Gastrocnemius medialis (tissue), 4 donors: ENCODE data around the gene PKHD1. TPM values are rescaled to one million over a fixed set of nuclear protein-coding genes. Genes with fewer than 3 reads are reported as not detected.

Experiments
- ATAC-seq, 2 donors: fragments of 150-250 bp; one replicate each; pipeline ENCODE4 v1.9.1; 2016
- DNase-seq, 2 donors: peaks; one replicate each; pipeline ENCODE4 v3.0.0-alpha.2; 2019
- H3K27ac ChIP-seq, 4 donors: fragments of 200-600 bp; sonication (generic); 1 replicate in 1 of 4; 2 replicates in 3 of 4; pipeline ENCODE4 v1.5.1; 2016 to 2018; ENCODE audit warnings: mild to moderate bottlenecking in 2 of 4, moderate library complexity in 1 of 4
- H3K27me3 ChIP-seq, 3 donors: fragments of 200-600 bp; sonication (generic) in 2 of 3; 1 replicate in 1 of 3; 2 replicates in 2 of 3; pipeline versions ENCODE4 v1.5.1 to v1.6.0; 2016 to 2019; ENCODE audit warnings: mild to moderate bottlenecking in 1 of 3, moderate library complexity in 1 of 3
- H3K36me3 ChIP-seq, 2 donors: fragments of 200-600 bp; sonication (generic) in 1 of 2; one replicate each; pipeline ENCODE4 v1.5.1; 2017 to 2018
- H3K4me1 ChIP-seq, 2 donors: fragments of 200-600 bp; sonication (generic) in 1 of 2; one replicate each; pipeline ENCODE4 v1.5.1; 2016 to 2017; ENCODE audit warnings: mild to moderate bottlenecking in 2 of 2
- H3K4me3 ChIP-seq, 4 donors: fragments of 200-600 bp; sonication (generic) in 3 of 4; 1 replicate in 1 of 4; 2 replicates in 3 of 4; pipeline ENCODE4 v1.5.1; 2016 to 2019; ENCODE audit warnings: mild to moderate bottlenecking in 2 of 4
- H3K9me3 ChIP-seq, 3 donors: fragments of 200-600 bp; sonication (generic) in 2 of 3; 1 replicate in 1 of 3; 2 replicates in 2 of 3; pipeline ENCODE4 v1.5.1; 2016 to 2019
- CTCF ChIP-seq, 5 experiments: fragments of 450-650 bp in 3 of 5; fragments of 200-600 bp in 2 of 5; sonication (generic) in 2 of 5; IDR thresholded peaks in 4 of 5; conservative IDR thresholded peaks in 1 of 5; 1 replicate in 4 of 5; 2 replicates in 1 of 5; pipeline ENCODE4 v1.5.1; 2016 to 2019; ENCODE audit warnings: antibody characterized with exemption in 5 of 5, mild to moderate bottlenecking in 3 of 5, moderate library complexity in 3 of 5
- POLR2A ChIP-seq, 2 donors: fragments of 450-650 bp; IDR thresholded peaks; one replicate each; pipeline ENCODE4 v1.6.1; 2017; ENCODE audit warnings: antibody characterized with exemption in 2 of 2, mild to moderate bottlenecking in 2 of 2, moderate library complexity in 2 of 2
- in situ Hi-C, 4 donors: fragments of 200-750 bp; cut with MboI; loops; one replicate each; pipeline versions ENCODE4 v1.15.0 to v1.8.0; 2017; ENCODE audit warnings: low sequenced_read_pairs in 4 of 4
- intact Hi-C: fragments of 100-400 bp; cut with DNase I; formaldehyde crosslinking; loops from one replicate; pipeline ENCODE4 v1.15.1; 2023; ENCODE audit warnings: low total_unique reads
- total RNA-seq, 4 donors: library from RNA; depleted of rRNA; stranded (reverse); fragments of >200 nt; gene quantifications; one replicate each; pipeline versions ENCODE4 v1.1.0 to v1.2.3, GENCODE V29; 2016

Gene PKHD1
- total RNA-seq, 4 donors from 2014 or later, result 0.02 to 0.05 (median 0.02) TPM; not detected in 1

DNA sequence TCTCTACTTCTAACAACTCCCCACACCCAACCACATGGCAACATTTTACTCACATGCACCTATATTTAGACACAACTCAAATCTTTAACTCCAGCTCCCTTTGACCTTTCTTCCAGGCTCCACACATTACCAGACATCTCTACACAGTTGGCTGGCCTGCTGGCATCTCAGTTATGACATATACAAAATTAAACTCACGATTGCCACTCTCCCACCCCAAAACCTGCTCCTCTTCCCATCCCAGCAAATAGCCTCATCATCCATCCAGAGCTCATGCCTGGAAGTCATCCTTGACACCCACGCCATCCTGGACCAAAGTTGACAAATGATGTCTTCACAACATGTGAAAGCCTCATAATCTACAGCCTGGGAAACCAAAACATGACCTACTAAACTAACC, 176.6 kb downstream of the PKHD1 start:
- Histone ChIP-seq H3K27ac (no peak overlapping the region), H3K27me3 (no peaks in the 10 kb centered on the region), H3K4me1 (no peaks in the 10 kb centered on the region), H3K36me3 (no peaks in the 10 kb centered on the region), H3K9me3 (no peaks in the 10 kb centered on the region), H3K4me3 (no peak overlapping the region)
- ATAC-seq (no peak), DNase-seq (no peak)
- in situ Hi-C loops, result no loop called here
- intact Hi-C loops, result no loop called here
- TF ChIP-seq CTCF (IDR thresholded peaks at IDR 0.05 in 4 of 5, conservative IDR thresholded peaks at IDR 0.05 in 1 of 5) (no peak), POLR2A (IDR thresholded peaks at IDR 0.05) (no peak)

DNA sequence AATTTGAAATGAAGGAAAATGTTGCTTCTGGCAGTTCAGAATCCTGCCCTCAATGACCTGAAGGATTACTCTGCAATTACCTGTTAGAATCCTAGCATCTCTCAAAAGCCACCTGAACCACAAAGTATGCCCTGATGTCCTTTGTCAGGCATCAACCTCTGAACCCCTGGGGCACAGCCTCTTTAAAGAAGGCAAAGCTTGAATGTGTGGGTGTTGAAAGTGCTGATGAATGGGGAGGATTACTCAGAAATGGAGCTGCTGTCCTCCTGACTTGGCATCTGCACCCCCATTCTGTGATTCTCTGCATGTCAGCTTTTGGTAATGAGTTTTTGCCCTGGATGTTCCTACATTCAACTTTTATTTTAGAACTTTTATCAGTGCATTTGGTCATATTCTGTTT, 179.2 kb downstream of the PKHD1 start:
- no peak for ATAC-seq
- H3K4me1 ChIP-seq, result no peaks in the 10 kb centered on the region
- no peaks in the 10 kb centered on the region for H3K27me3 ChIP-seq
- no peak for TF ChIP-seq POLR2A (IDR thresholded peaks at IDR 0.05)
- no peak for TF ChIP-seq CTCF (IDR thresholded peaks at IDR 0.05 in 4 of 5, conservative IDR thresholded peaks at IDR 0.05 in 1 of 5)
- no peaks in the 10 kb centered on the region for H3K9me3 ChIP-seq
- DNase-seq, result no peak
- no peaks in the 10 kb centered on the region for H3K36me3 ChIP-seq
- H3K4me3 ChIP-seq, result no peak overlapping the region
- in situ Hi-C loops, result no loop called here
- intact Hi-C loops, result no loop called here
- no peak overlapping the region for H3K27ac ChIP-seq

GRCh38 chr6:51901766-51902764, 185.3 kb downstream of the PKHD1 start:
- ATAC-seq (no peak), DNase-seq (no peak)
- intact Hi-C loops (no loop called here), in situ Hi-C loops (no loop called here)
- no peak overlapping the region for H3K4me3 ChIP-seq
- no peaks in the 10 kb centered on the region for H3K4me1 ChIP-seq
- H3K9me3 ChIP-seq, result no peaks in the 10 kb centered on the region
- TF ChIP-seq POLR2A (IDR thresholded peaks at IDR 0.05) (no peak), CTCF (IDR thresholded peaks at IDR 0.05 in 4 of 5, conservative IDR thresholded peaks at IDR 0.05 in 1 of 5) (no peak)
- no peaks in the 10 kb centered on the region for H3K27me3 ChIP-seq
- H3K36me3 ChIP-seq, result no peaks in the 10 kb centered on the region
- no peak overlapping the region for H3K27ac ChIP-seq

- Histone ChIP-seq H3K36me3 (no peaks in the 10 kb centered on the region), H3K4me1 (no peaks in the 10 kb centered on the region), H3K27me3 (no peaks in the 10 kb centered on the region), H3K9me3 (no peaks in the 10 kb centered on the region), H3K27ac (no peak overlapping the region), H3K4me3 (no peak overlapping the region)
- intact Hi-C loops (no loop called here), in situ Hi-C loops (no loop called here)
- ATAC-seq (no peak), DNase-seq (no peak)
- TF ChIP-seq CTCF (IDR thresholded peaks at IDR 0.05 in 4 of 5, conservative IDR thresholded peaks at IDR 0.05 in 1 of 5) (no peak), POLR2A (IDR thresholded peaks at IDR 0.05) (no peak)
Observed at GRCh38 chr6:51893366-51893765, 194.0 kb downstream of the PKHD1 start.
